Stimulated activated CD4-positive, alpha-beta T cell treated with anti-CD3 and anti-CD28 coated beads, Interleukin-1b, Interleukin-23, amount 100 ng/mL, for 48 hours (primary cell): Measurements from ENCODE around the gene ADAMTS2.
"Not testable (repeated sequence)": the region's sequence is repeated elsewhere in the genome, so short reads cannot be mapped to it uniquely, and the experiment has no call there.

Experiments
- DNase-seq: peaks from one replicate; pipeline ENCODE4 v3.0.0-alpha.2; 2020

Gene ADAMTS2

GRCh38 chr5:179118756-179119414 is 226.4 kb downstream of the ADAMTS2 start:
- no peak for DNase-seq

GRCh38 chr5:179118338-179118737 is 226.9 kb downstream of the ADAMTS2 start:
- no peak for DNase-seq

GRCh38 chr5:179115845-179116524 is 229.3 kb downstream of the ADAMTS2 start:
- DNase-seq: no peak

- DNase-seq: no peak
These were observed 230.0 kb downstream of the ADAMTS2 start for GRCh38 chr5:179115307-179115706.

- no peak for DNase-seq
These were observed 230.5 kb downstream of the ADAMTS2 start for GRCh38 chr5:179114756-179115155.

- DNase-seq: no peak
These were observed 231.2 kb downstream of the ADAMTS2 start for GRCh38 chr5:179113945-179114641.

- no peak for DNase-seq
These were observed 232.1 kb downstream of the ADAMTS2 start for GRCh38 chr5:179113143-179113530.

GRCh38 chr5:179112469-179113142 is 232.7 kb downstream of the ADAMTS2 start:
- DNase-seq: no peak

GRCh38 chr5:179111267-179112207 is 233.7 kb downstream of the ADAMTS2 start:
- no peak for DNase-seq

- no peak for DNase-seq
These were observed 234.7 kb downstream of the ADAMTS2 start for GRCh38 chr5:179110528-179110927.

- not testable (repeated sequence) for DNase-seq
These were observed 244.0 kb downstream of the ADAMTS2 start for GRCh38 chr5:179101282-179101681.

GRCh38 chr5:179089502-179089901 is 255.8 kb downstream of the ADAMTS2 start:
- no peak for DNase-seq

GRCh38 chr5:179080724-179081123 is 264.5 kb downstream of the ADAMTS2 start:
- no peak for DNase-seq

GRCh38 chr5:179079165-179079987 is 265.9 kb downstream of the ADAMTS2 start:
- no peak for DNase-seq

- no peak for DNase-seq
These were observed 279.6 kb downstream of the ADAMTS2 start for GRCh38 chr5:179065703-179066102.

GRCh38 chr5:179061025-179061424 is 284.2 kb downstream of the ADAMTS2 start:
- DNase-seq: no peak
